Stimulated activated memory B cell treated with anti-CD40 and anti-IgM and Interleukin-4, amounts not matched to agents 10 μg/mL and 1 μg/mL and 100 μg/mL, for 72 hours (primary cell): ENCODE results near the gene GATA2.

Source experiments
- ATAC-seq: fragments of 150-1000 bp; cut with Tn5 transposase; 2 replicates; pipeline ENCODE4 v1.10.0; 2021
- H3K27ac Mint-ChIP-seq: one replicate; pipeline ENCODE4 v1.8.0; 2022; ENCODE audit warnings: mild to moderate bottlenecking, mixed read lengths
- H3K27me3 Mint-ChIP-seq: one replicate; pipeline ENCODE4 v1.8.0; 2022; ENCODE audit warnings: mixed read lengths
- H3K36me3 Mint-ChIP-seq: one replicate; pipeline ENCODE4 v1.8.0; 2022; ENCODE audit warnings: mixed read lengths
- H3K4me1 Mint-ChIP-seq: one replicate; pipeline ENCODE4 v1.8.0; 2022; ENCODE audit warnings: mixed read lengths
- H3K4me3 Mint-ChIP-seq: one replicate; pipeline ENCODE4 v1.8.0; 2022; ENCODE audit warnings: mild to moderate bottlenecking, moderate library complexity, mixed read lengths
- H3K9me3 Mint-ChIP-seq: one replicate; pipeline ENCODE4 v1.8.0; 2022; ENCODE audit warnings: mixed read lengths

The GATA2 gene

DNA sequence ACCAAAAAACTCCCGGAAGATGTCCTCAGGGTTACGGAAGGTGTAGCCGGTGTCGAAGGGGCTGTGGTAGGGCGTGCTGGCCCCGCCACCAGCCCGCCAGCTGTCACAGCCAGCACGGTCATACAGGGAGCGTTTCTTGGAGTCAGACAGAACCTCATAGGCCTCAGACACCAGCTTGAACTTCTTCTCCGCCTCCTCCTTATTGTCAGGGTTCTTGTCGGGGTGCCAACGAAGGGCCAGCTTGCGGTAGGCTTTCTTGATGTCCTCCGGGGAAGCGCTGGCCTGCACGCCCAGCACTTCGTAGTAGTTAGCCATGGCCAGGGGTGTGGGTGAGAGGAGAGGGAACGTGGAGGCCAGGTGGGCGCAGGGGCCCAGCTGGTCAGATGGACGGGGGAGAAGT is 30.1 kb downstream of the GATA2 start:
- peaks cover 51% of the 10 kb centered on the region for H3K27me3 Mint-ChIP-seq

DNA sequence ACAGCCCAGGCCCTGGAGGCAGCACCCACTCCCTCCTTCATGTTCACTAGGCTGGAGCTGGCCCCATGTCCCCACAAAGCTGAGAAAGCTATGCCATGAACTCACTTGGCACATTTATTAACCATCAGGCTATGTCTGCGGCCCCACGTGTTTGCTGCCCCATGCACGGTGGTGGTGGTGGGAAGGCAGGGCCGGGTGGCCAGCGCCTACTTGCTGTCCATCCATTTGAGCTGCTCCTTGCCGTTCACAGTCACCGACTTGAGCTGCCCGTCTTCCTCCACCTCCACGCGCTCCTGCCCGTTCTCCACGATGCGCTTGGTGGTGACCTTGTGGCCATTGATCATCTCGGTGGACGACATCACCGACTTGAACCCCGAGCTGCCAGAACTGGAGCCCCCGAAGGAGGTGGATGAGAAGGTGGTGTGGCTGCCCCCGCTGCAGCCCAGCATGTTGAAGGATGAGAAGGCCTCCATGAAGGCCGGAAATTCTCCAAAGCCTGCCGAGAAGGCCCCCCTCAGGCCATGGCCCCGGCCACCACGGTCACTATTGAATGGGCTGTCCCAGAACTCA is 30.6 kb downstream of the GATA2 start:
- Mint-ChIP-seq H3K36me3 (no peaks in the 10 kb centered on the region), H3K27ac (no peak overlapping the region), H3K27me3 (peaks cover 50% of the 10 kb centered on the region), H3K9me3 (no peaks in the 10 kb centered on the region), H3K4me3 (no peak overlapping the region), H3K4me1 (no peaks in the 10 kb centered on the region)
- no peak for ATAC-seq

More for the DNA sequence above, 30.1 kb downstream of the GATA2 start:
- Mint-ChIP-seq H3K4me1 (no peaks in the 10 kb centered on the region), H3K4me3 (no peak overlapping the region), H3K27ac (no peak overlapping the region), H3K36me3 (no peaks in the 10 kb centered on the region), H3K9me3 (no peaks in the 10 kb centered on the region)
- no peak for ATAC-seq

- Mint-ChIP-seq H3K27ac (no peak overlapping the region), H3K4me1 (no peaks in the 10 kb centered on the region), H3K9me3 (no peaks in the 10 kb centered on the region), H3K27me3 (peaks cover 43% of the 10 kb centered on the region), H3K4me3 (no peak overlapping the region), H3K36me3 (no peaks in the 10 kb centered on the region)
- no peak for ATAC-seq
Observed at GRCh38 chr3:128461731-128462130, 31.3 kb downstream of the GATA2 start.

GRCh38 chr3:128459461-128459820 is 33.6 kb downstream of the GATA2 start:
- no peak for ATAC-seq
- no peaks in the 10 kb centered on the region for H3K4me1 Mint-ChIP-seq
- H3K4me3 Mint-ChIP-seq: no peak overlapping the region
- no peak overlapping the region for H3K27ac Mint-ChIP-seq
- no peaks in the 10 kb centered on the region for H3K36me3 Mint-ChIP-seq
- peaks cover 43% of the 10 kb centered on the region for H3K27me3 Mint-ChIP-seq
- no peaks in the 10 kb centered on the region for H3K9me3 Mint-ChIP-seq

GRCh38 chr3:128458746-128459460 is 34.1 kb downstream of the GATA2 start:
- Mint-ChIP-seq H3K36me3 (no peaks in the 10 kb centered on the region), H3K27me3 (peaks cover 48% of the 10 kb centered on the region), H3K9me3 (no peaks in the 10 kb centered on the region), H3K27ac (no peak overlapping the region), H3K4me3 (no peak overlapping the region), H3K4me1 (no peaks in the 10 kb centered on the region)
- ATAC-seq: no peak

DNA sequence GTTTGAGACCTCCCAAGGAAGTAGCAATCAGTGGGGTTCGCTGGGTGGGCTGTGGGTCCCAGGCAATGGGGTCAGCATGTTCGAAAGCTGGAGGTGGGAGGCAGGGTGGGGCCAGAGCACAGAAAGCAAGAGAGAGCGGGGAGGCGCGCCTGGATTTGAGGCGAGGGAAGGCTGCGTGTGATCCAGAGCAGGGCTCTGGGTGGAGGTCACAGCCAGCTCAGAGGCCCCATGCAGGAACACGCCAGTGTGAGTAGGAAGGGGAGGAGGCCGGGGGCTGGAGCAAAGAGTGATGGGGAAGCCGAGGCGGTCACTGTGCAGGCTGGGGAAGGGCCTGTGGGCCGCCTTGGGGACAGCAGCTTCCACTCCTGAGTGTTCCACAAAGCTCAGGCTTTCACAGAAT is 35.1 kb downstream of the GATA2 start:
- Mint-ChIP-seq H3K27me3 (peaks cover 45% of the 10 kb centered on the region), H3K36me3 (no peaks in the 10 kb centered on the region), H3K4me1 (no peaks in the 10 kb centered on the region), H3K4me3 (no peak overlapping the region), H3K27ac (no peak overlapping the region), H3K9me3 (no peaks in the 10 kb centered on the region)
- ATAC-seq: no peak

DNA sequence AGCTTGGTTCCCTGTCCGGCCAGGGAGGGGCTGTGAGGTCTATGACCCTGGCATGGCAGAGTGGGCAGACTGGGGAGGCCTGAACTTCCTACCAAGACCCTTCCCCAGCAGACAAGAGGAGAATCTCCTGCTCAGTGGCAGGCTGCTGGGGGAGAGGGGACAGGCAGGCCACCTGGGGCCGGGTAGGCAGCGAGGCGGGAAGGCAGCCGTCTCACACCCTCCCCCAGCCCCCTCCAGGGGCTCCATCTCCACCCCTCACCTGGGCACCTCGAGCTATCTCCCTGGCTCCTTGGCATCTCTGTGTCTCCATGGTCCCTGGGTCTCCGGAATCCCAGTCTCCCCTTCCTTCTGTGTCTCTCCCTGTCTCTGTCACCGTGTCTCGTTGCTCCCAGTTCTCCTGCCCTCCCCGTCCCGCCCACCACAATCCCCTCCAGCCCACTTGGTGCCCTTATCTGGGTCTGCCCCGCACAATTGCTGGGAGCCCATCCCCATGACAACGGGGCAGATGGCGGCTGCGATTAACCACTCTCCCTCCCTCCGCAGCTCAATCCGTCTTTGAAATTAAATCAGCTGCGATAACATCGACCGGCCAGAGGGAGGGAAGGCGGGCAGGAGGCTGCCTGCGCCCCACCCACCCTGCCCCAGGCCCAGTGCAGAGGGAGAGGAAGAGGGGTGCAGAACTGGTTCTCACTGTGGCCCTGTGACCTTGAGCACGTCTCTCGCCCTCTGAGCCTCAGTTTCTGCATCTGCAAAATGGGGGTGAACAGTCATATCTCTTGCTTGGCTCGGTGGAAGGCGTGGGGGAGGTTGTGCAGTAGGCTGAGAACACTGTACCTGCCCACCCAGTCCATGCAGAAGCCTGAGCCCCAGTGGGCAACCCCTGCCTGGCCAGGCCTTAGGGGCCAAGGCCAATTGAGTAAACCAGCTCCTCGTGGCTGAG is 36.0 kb downstream of the GATA2 start:
- H3K27me3 Mint-ChIP-seq: peaks cover 46% of the 10 kb centered on the region
- H3K4me1 Mint-ChIP-seq: no peaks in the 10 kb centered on the region
- H3K9me3 Mint-ChIP-seq: no peaks in the 10 kb centered on the region
- H3K27ac Mint-ChIP-seq: no peak overlapping the region
- no peaks in the 10 kb centered on the region for H3K36me3 Mint-ChIP-seq
- no peak overlapping the region for H3K4me3 Mint-ChIP-seq
- no peak for ATAC-seq

- Mint-ChIP-seq H3K4me3 (no peak overlapping the region), H3K4me1 (no peaks in the 10 kb centered on the region), H3K27me3 (peaks cover 56% of the 10 kb centered on the region), H3K9me3 (no peaks in the 10 kb centered on the region), H3K27ac (no peak overlapping the region), H3K36me3 (no peaks in the 10 kb centered on the region)
- no peak for ATAC-seq
Observed at GRCh38 chr3:128455786-128456748, 36.9 kb downstream of the GATA2 start.

- H3K9me3 Mint-ChIP-seq: no peaks in the 10 kb centered on the region
- peaks cover 57% of the 10 kb centered on the region for H3K27me3 Mint-ChIP-seq
- no peaks in the 10 kb centered on the region for H3K36me3 Mint-ChIP-seq
- ATAC-seq: no peak
- no peak overlapping the region for H3K27ac Mint-ChIP-seq
- no peak overlapping the region for H3K4me3 Mint-ChIP-seq
- H3K4me1 Mint-ChIP-seq: no peaks in the 10 kb centered on the region
Observed at GRCh38 chr3:128455116-128455515, 37.9 kb downstream of the GATA2 start.

DNA sequence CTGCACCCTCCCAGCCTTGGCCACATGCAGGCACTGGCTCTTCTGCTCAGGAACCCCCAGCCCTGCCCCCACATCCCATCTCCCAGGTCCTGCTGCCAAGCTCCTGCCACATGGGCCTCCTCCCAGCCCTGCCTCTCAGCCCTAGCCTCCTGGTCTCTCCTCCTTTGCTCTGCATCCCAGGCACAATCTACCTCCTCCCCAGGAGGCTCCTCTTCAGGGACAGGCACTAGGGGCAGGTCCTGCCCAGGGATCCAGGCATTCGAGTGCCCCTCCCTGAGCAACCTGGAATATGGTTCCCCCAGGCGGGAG is 38.7 kb downstream of the GATA2 start:
- no peaks in the 10 kb centered on the region for H3K4me1 Mint-ChIP-seq
- no peak for ATAC-seq
- peaks cover 62% of the 10 kb centered on the region for H3K27me3 Mint-ChIP-seq
- H3K9me3 Mint-ChIP-seq: no peaks in the 10 kb centered on the region
- H3K4me3 Mint-ChIP-seq: no peak overlapping the region
- H3K27ac Mint-ChIP-seq: no peak overlapping the region
- H3K36me3 Mint-ChIP-seq: no peaks in the 10 kb centered on the region

- Mint-ChIP-seq H3K9me3 (no peaks in the 10 kb centered on the region), H3K36me3 (no peaks in the 10 kb centered on the region), H3K27ac (no peak overlapping the region), H3K4me3 (no peak overlapping the region), H3K27me3 (peaks cover 62% of the 10 kb centered on the region), H3K4me1 (peaks cover 3% of the 10 kb centered on the region)
- no peak for ATAC-seq
Observed at GRCh38 chr3:128453501-128454309, 39.3 kb downstream of the GATA2 start.

GRCh38 chr3:128452678-128453275 is 40.2 kb downstream of the GATA2 start:
- Mint-ChIP-seq H3K36me3 (no peaks in the 10 kb centered on the region), H3K27ac (no peak overlapping the region), H3K9me3 (no peaks in the 10 kb centered on the region), H3K27me3 (peaks cover 62% of the 10 kb centered on the region), H3K4me1 (peaks cover 8% of the 10 kb centered on the region), H3K4me3 (no peak overlapping the region)
- no peak for ATAC-seq

GRCh38 chr3:128452120-128452519 is 40.9 kb downstream of the GATA2 start:
- ATAC-seq: no peak
- peaks cover 3% of the 10 kb centered on the region for H3K9me3 Mint-ChIP-seq
- peaks cover 11% of the 10 kb centered on the region for H3K4me1 Mint-ChIP-seq
- no peak overlapping the region for H3K4me3 Mint-ChIP-seq
- no peaks in the 10 kb centered on the region for H3K36me3 Mint-ChIP-seq
- H3K27me3 Mint-ChIP-seq: peaks cover 62% of the 10 kb centered on the region
- no peak overlapping the region for H3K27ac Mint-ChIP-seq

- H3K27ac Mint-ChIP-seq: no peak overlapping the region
- peaks cover 21% of the 10 kb centered on the region for H3K9me3 Mint-ChIP-seq
- H3K36me3 Mint-ChIP-seq: no peaks in the 10 kb centered on the region
- H3K4me1 Mint-ChIP-seq: peaks cover 12% of the 10 kb centered on the region
- no peak for ATAC-seq
- peaks cover 37% of the 10 kb centered on the region for H3K27me3 Mint-ChIP-seq
- H3K4me3 Mint-ChIP-seq: no peak overlapping the region
Observed at GRCh38 chr3:128449111-128449638, 43.8 kb downstream of the GATA2 start.
